ENCODE measurements around the gene SBNO1. TPM values are rescaled to one million over a fixed set of nuclear protein-coding genes. Genes with fewer than 3 reads are reported as not detected.
A peak's percentile ranks its signal among the peaks of the same experiment; 100 is the strongest.

SBNO1 gene
- total RNA-seq, 4 donors from 2014 or later, result 26.7 to 31.8 (median 29.9) TPM

GRCh38 chr12:123398177-123398549 is 33.5 kb upstream of the SBNO1 start:
- WGBS, result 66% methylated on average over 10 of the region's 10 CpGs
- H3K36me3 ChIP-seq, result peaks cover 37 to 88% (median 79%) of the 10 kb centered on the region in 4 donors
- no peak for TF ChIP-seq CTCF (IDR thresholded peaks at IDR 0.05)
- TF ChIP-seq EP300 (IDR thresholded peaks at IDR 0.05), result no peak
- no peak for TF ChIP-seq POLR2A (IDR thresholded peaks at IDR 0.05; ENCODE audit: low read depth)
- TF ChIP-seq POLR2AphosphoS5 (IDR thresholded peaks at IDR 0.05), result no peak

GRCh38 chr12:123397400-123397799 is 32.8 kb upstream of the SBNO1 start:
- H3K27ac ChIP-seq (replicated peaks in 1 of 4), result peak overlapping the region; percentile 72 to 89 (median 83)
- no peaks in the 10 kb centered on the region for H3K27me3 ChIP-seq
- no peak for TF ChIP-seq EP300 (IDR thresholded peaks at IDR 0.05)
- no peak for TF ChIP-seq POLR2A (IDR thresholded peaks at IDR 0.05; ENCODE audit: low read depth)
- no peak for TF ChIP-seq POLR2AphosphoS5 (IDR thresholded peaks at IDR 0.05)
- no peak for TF ChIP-seq CTCF (IDR thresholded peaks at IDR 0.05)
- no peaks in the 10 kb centered on the region for H3K9me3 ChIP-seq
- no peak for DNase-seq (ENCODE audit: extremely low spot score)
- intact Hi-C loops (cut with DNase I), result no loop called here
- peaks cover 36 to 88% (median 79%) of the 10 kb centered on the region in 4 donors for H3K36me3 ChIP-seq
- peaks cover 23 to 90% (median 78%) of the 10 kb centered on the region in 4 donors for H3K4me1 ChIP-seq
- WGBS, result 47% methylated on average over 6 of the region's 6 CpGs
- H3K4me3 ChIP-seq, result no peak overlapping the region

More at GRCh38 chr12:123398177-123398549, 33.5 kb upstream of the SBNO1 start:
- Histone ChIP-seq H3K4me1 (peaks cover 23 to 90% (median 77%) of the 10 kb centered on the region in 4 donors), H3K9me3 (no peaks in the 10 kb centered on the region), H3K4me3 (peak overlapping the region; percentile 9 to 20 (median 16)), H3K27me3 (no peaks in the 10 kb centered on the region), H3K27ac (replicated peaks in 1 of 4) (peak overlapping the region; percentile 72 to 89 (median 83))
- DNase-seq (ENCODE audit: extremely low spot score), result no peak
- intact Hi-C loops (cut with DNase I), result no loop called here

GRCh38 chr12:123396954-123397353 is 32.3 kb upstream of the SBNO1 start:
- TF ChIP-seq POLR2A (IDR thresholded peaks at IDR 0.05; ENCODE audit: low read depth), result no peak
- no peak for TF ChIP-seq CTCF (IDR thresholded peaks at IDR 0.05)
- no peak for TF ChIP-seq POLR2AphosphoS5 (IDR thresholded peaks at IDR 0.05)
- TF ChIP-seq EP300 (IDR thresholded peaks at IDR 0.05), result no peak
- peaks cover 24 to 90% (median 78%) of the 10 kb centered on the region in 4 donors for H3K4me1 ChIP-seq
- no peaks in the 10 kb centered on the region for H3K9me3 ChIP-seq
- intact Hi-C loops (cut with DNase I), result no loop called here
- peaks cover 40 to 88% (median 79%) of the 10 kb centered on the region in 4 donors for H3K36me3 ChIP-seq
- peak overlapping the region in 1 of 4 donors; percentile 3 for H3K4me3 ChIP-seq
- WGBS, result 55% methylated on average over 9 of the region's 9 CpGs
- peak overlapping the region; percentile 72 to 89 (median 83) for H3K27ac ChIP-seq (replicated peaks in 1 of 4)
- no peaks in the 10 kb centered on the region for H3K27me3 ChIP-seq
- DNase-seq (ENCODE audit: extremely low spot score), result no peak

GRCh38 chr12:123396543-123396942 is 31.9 kb upstream of the SBNO1 start:
- TF ChIP-seq CTCF (IDR thresholded peaks at IDR 0.05), result no peak
- TF ChIP-seq POLR2A (IDR thresholded peaks at IDR 0.05; ENCODE audit: low read depth), result no peak
- no peak for TF ChIP-seq EP300 (IDR thresholded peaks at IDR 0.05)
- TF ChIP-seq POLR2AphosphoS5 (IDR thresholded peaks at IDR 0.05), result no peak
- Histone ChIP-seq H3K27me3 (no peaks in the 10 kb centered on the region), H3K27ac (replicated peaks in 1 of 4) (peak overlapping the region; percentile 72 to 89 (median 83)), H3K36me3 (peaks cover 44 to 88% (median 77%) of the 10 kb centered on the region in 4 donors), H3K4me1 (peaks cover 28 to 92% (median 79%) of the 10 kb centered on the region in 4 donors), H3K9me3 (no peaks in the 10 kb centered on the region), H3K4me3 (no peak overlapping the region)
- intact Hi-C loops (cut with DNase I), result no loop called here
- DNase-seq (ENCODE audit: extremely low spot score), result no peak
- WGBS, result 100% methylated on average over 1 of the region's 2 CpGs

- Histone ChIP-seq H3K9me3 (no peaks in the 10 kb centered on the region), H3K36me3 (peaks cover 51 to 94% (median 84%) of the 10 kb centered on the region in 4 donors), H3K4me3 (no peak overlapping the region), H3K4me1 (peaks cover 41 to 98% (median 91%) of the 10 kb centered on the region in 4 donors), H3K27ac (replicated peaks in 1 of 4) (peak overlapping the region in 3 of 4 donors; percentile 40 to 89 (median 72)), H3K27me3 (no peaks in the 10 kb centered on the region)
- no peak for TF ChIP-seq CTCF (IDR thresholded peaks at IDR 0.05)
- TF ChIP-seq EP300 (IDR thresholded peaks at IDR 0.05), result no peak
- TF ChIP-seq POLR2A (IDR thresholded peaks at IDR 0.05; ENCODE audit: low read depth), result no peak
- TF ChIP-seq POLR2AphosphoS5 (IDR thresholded peaks at IDR 0.05), result no peak
- 84% methylated on average over 5 of the region's 5 CpGs for whole genome bisulfite sequencing
- no peak for DNase-seq (ENCODE audit: extremely low spot score)
- intact Hi-C loops (cut with DNase I), result no loop called here
Observed at GRCh38 chr12:123395236-123395635, 30.6 kb upstream of the SBNO1 start.
